EL (cell line): ENCODE results near the gene SETBP1.

Experiments used
- DNase-seq: peaks from one replicate; pipeline ENCODE4 v3.0.0-alpha.2; 2016

The SETBP1 gene

DNA sequence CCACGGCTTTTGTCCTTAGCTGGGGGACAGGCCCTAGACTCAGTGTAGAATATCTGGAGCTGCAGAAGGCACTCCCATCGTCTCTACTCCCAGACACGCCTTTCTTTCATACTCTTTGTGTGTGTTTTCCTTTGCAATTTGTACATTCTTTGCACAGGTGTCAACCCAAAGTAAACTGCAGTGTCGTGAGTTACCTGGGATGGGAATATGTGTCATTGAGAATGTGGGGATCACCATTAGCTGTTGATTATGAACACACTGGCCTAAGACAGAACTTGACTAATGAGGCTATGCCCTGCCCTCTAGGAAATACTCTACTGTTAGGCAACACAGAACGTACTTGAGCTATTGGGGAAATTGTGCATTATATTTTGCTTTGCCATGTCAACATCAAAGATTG, 233.3 kb downstream of the SETBP1 start:
- DNase-seq: no peak

DNA sequence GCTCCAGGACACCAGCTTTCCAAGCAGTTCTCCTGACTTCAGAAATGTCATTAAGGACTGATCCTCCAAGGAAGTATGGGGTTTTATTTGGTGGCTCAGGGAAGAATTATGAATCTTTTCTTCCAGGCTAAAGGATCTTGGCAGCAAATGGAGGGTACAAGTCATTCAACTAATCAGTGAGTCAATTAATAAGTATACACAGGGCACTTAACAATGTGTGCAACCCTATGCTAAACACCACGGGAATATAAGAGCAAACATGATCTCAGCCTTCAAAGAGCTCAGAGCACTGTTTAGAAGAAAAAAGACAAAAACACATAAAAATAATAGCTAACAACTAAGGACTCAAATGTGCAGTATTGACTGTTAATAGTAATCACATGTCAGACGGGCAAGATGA, 234.5 kb downstream of the SETBP1 start:
- DNase-seq: no peak

DNA sequence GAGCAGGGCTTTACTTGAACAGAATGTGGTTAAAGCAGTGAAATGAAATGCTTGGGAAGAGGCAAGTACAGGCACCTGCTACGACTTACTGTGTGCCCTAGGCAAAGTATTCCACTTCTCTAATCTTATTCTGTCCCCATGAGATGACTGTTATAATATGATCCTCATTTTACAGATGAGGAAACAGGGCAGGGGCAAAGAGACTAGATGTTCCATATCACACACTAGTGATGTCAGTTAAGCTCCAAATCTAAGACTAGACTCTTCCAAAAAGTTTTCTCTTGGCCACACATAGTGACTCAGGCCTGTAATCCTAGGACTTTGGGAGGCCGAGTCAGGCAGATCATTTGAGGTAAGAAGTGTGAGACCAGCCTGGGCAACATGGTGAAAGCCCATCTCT, 235.0 kb downstream of the SETBP1 start:
- no peak for DNase-seq

DNA sequence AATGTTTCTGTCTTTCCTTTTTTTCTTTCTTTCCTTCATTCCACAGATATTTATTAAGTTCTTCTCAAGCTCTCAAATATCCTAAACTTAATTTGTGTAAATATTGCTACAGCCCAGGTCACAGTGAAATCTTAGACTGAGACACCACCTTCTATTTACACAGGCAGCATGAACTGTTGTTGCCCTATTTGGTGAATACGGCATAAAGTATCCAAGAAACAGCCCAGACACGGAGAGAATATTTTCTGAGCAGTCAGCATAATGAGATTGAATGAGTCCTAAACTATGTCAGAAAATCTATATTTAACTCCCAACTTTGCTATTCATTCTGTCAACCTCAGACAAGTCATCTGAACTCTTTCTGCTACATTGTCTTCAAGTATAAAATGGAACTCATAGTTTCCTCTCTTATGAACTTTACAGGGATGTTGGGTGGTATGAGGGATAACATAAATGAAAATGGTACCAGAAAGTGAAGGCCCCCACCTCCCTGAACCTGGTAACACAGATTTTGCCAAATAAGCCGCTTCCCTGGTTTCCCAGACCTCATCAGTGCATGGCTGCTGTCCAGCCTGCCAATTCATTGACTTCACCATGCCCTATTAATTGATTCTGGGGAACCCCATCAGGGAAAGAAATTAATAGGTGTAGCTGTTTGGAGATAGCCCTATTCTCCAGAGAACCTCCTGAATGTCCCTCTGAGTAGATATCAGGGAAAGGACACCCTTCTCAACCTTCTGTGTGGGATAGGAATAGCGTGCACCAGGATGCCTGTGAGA, 235.9 kb downstream of the SETBP1 start:
- DNase-seq: no peak

DNA sequence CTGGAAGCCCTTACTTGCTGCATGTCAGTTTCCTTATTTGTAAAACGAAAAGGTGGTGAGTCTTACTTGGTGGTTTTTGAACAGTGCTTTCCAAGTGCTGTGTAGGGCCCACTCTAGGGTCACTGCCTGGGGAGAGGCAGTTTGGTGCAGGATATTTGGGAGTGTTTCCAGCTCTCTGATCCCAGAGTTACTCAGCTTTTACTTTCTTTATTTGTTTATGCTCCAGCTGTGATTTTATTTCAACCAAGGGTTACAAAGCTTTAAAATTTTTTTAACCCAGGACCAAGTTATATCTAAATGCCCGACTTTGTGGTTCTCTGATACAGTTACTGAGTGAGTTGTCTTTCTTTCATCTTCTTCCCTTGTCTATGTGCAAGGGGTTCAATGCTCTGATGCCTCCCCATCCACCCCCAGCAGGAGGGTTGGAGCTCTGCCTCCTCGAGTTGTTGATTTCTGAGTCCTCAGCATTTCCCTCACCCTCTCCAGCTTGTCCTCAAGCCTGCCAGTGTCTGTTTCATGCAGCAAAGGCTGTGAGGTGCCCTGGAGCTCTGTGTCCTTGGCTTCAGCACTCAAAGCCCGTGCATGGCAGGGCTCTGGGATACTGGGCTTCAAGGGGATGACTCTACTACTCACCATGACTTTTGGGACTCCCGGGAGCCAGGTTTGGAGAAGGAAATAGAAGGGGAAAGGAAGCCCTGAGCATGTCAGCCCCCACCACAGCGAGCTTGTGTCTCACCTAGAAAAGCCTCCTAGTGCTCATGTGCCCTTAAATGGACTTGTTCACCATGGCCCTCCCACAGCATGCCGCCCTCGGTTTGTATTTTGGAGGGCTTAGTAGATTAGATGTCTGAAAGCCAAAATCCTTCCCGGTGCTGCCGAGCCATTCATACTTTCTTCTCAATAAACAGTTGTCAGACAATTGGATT, 236.8 kb downstream of the SETBP1 start:
- DNase-seq: no peak

DNA sequence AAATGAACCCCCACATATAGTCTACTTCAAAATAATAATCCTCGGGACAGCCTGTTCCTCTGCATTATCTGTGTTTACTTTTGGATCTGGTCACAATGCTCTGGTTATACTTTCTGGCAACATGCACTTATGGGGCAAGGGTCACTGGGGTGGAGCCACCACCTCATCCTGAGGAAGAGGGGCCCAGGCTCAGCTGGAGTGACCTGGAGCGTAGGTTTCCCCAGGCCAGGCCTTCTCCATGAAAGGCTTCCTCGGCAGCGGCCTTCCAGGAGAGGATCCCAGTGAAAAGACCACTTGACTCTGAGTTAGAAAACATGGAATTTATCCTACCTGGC, 237.4 kb downstream of the SETBP1 start:
- no peak for DNase-seq

DNA sequence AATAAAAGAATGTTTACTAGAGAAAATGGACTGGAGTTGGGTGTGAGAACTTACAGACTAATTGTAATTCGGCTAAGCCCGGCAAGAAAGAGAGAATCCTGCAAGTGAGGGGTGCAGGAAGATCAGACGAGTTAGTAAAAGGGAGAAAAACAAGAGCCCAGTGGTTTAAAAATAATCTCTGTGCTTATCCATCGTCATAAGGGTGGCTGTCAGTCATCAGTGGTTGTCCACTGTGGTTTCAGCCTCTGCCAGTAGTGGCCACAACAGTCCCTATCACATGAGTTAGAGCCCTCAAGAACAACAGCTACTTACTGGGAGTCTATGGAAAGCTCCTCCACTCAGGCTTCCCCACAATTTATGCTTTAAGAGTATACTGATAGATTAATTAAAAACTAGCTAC, 239.8 kb downstream of the SETBP1 start:
- DNase-seq: no peak

DNA sequence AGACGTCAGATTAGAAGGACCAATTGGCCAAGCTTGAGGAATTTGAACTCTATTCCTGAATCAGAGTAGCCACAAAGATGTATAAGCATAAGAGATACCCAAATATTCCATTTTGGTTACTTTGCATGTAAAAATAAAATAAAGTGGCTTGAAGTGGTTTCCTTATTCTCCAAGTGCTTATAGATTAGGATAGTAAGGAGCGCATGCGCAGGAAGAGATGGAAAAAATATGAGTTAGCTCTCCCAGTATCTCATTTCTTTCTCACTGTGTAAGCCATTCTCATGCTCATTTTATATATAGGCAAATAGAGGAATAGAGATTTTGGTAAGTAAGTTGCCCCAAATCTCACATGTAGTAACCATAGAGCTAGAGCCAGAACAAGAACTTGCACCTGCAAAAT, 241.3 kb downstream of the SETBP1 start:
- no peak for DNase-seq

DNA sequence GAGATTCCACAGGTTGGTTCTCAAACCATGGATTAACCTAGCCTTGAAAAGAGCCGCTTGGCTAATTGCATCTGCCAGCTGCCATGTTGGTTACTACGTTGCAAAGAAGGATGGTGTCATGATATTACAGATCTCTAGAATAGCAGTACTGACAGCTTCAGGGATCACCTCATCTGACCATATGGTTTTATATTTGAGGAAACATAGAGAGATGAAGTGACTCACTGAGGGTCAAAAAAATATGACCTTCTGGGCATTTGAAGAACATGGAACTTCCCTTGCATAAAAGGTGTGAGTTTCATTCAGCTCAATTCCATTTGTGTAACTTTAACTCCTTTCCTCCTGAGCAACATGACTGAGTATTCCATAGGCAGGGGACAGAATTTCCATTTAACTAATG, 242.3 kb downstream of the SETBP1 start:
- no peak for DNase-seq

DNA sequence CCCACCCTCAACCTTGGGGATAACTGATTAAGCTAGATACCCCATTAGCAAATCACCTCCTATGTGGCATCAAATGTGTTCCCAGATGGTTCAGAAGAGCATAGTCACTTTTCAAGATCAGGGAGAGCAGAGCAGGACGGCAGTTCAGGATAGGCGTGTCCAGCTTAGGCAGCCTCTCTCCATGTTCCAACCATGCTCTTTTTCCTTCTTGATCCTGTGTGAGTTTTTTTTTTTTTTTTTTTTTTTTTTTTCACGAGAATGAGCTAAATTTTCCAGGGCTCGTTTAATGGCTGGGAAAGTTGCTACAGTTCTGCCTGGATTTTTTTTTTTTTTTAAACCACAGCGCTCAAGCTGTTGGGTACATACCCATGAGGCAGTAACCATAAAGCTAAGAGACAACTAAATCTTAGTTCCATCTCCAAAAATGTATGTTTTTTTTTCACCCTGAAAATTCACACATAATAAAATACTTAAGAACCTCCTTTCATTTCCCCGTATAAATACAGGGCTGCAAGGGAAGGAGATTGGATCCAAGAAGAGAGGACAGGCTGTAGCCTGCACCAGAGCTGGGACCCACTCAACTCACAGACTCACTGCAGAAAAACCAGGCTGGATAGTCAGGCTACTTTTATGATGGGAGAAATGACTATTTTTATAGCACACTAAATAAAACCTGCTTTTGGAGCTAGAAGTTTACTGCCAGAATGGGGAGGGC, 244.3 kb downstream of the SETBP1 start:
- no peak for DNase-seq

DNA sequence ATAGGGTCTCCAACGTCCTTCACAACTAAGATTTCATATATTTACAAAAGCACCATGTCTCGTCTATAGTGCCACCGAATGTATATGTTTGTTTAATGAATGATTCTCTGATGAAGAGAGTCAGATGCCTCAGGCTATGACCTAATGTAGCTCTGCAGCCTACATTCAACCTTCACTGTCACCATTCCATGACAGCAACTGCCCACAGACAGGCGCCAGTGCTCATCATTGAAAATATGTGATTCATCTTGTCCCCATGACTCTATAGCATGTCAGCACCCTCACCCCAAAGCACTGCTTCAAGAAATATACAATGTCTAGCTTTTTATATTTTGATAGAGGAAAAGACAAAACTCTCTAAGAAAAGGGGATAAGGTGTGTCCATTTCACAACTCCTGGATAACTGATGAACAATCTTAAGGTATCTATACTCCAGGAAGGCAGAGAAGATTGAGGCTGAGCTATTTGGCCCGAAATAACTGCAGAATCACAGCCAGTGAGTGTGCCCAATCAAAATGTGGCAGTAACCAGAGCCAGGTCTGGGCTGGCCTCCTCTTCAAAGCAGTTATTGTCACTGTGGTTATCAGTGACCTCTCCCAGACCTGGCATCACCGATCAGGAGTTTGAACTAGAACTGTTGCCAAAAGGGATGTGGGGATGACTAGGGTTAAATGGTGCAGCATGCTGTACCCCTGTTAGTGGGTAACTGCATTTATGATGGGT, 246.6 kb downstream of the SETBP1 start:
- DNase-seq: peak; percentile 42

DNA sequence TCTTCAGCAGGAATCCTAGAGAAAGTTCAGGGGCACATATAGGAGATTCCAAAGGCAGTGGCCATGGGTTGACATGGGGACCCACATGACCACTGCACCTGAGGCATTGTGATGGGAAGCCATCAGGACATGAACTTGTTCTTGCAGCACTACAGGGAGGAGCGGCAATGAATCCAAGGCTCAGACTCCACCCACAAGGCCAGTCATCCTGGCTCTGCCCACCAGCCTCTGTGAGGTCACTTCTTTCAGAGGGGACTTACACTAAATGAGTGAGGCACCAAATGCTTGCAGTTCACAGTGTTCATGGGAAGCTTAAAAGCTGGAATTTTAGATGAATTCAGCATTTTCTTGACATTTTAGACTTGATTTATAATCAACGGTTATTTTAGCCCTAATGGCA, 254.2 kb downstream of the SETBP1 start:
- DNase-seq: no peak

DNA sequence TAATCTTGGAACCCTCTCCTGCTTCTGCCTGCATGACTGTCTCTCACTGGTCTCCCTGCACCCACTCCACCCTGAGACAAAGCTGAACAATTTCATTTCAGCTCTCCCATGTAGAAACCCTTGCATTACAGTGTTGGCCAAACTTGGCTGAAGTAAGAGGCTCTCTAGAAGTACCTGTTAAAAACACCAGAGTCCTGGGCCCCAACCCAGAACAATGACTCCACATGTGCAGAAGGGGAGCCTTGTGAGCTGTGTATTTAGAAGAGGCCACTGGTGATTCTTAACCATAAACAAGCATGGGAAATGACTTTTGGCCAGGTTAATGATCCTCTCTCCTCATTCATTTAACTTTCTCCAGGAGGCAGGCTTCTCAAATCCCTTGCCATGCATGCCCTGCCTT, 254.8 kb downstream of the SETBP1 start:
- DNase-seq: no peak

DNA sequence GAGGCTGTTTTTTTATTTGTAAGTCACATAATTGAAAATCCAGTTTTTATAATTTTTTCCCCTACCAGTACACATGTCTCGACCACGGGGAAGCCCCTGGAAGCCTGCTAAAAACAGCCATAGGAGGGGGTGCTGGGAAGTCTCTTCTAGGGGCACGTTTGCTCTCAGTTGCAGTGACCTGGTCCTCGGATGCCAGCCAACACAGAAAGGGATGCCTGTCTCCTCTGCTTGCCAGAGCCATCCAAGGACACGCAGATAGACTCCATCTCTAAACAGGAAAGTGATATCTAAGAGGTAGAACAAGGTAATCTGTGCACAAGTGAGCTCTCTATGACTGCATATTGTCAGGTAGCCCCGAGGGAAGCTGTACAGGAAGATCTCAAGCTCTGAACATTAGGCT, 255.8 kb downstream of the SETBP1 start:
- DNase-seq: no peak

DNA sequence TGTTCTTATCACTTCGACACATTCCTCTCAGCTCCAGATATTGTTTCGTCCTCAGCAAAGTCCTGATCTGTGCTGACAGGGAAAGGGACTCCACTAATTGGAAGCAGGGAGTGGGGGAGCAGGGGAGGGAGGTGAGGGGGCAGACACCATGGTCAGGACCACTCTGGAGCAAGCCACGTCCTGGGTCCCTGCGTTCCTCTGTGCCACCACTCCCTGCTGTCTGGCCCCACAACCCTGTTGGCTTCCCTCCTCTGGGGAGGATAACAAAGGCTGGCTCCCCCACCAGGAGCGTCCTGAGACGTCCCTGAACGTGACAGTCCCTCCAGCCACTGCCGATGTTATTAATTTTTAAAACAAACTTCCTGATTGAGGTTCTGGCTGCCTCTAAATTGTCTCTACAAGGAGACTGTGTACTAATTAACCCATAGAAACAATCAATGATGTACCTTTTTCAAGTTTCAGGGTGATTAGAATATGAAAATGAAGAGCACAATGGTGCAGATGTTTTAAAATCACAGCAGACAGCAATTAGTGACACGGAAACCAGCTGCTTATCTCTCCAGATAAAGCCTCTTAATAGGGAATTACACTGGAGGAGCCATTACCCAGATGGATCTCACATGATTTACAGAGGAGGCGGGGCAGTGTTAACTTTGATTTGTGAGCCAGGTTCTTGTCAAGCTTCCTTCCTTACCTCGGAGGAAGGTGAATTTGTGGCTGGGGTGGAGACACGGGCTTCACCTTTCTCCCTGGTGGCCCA, 257.5 kb downstream of the SETBP1 start:
- no peak for DNase-seq

DNA sequence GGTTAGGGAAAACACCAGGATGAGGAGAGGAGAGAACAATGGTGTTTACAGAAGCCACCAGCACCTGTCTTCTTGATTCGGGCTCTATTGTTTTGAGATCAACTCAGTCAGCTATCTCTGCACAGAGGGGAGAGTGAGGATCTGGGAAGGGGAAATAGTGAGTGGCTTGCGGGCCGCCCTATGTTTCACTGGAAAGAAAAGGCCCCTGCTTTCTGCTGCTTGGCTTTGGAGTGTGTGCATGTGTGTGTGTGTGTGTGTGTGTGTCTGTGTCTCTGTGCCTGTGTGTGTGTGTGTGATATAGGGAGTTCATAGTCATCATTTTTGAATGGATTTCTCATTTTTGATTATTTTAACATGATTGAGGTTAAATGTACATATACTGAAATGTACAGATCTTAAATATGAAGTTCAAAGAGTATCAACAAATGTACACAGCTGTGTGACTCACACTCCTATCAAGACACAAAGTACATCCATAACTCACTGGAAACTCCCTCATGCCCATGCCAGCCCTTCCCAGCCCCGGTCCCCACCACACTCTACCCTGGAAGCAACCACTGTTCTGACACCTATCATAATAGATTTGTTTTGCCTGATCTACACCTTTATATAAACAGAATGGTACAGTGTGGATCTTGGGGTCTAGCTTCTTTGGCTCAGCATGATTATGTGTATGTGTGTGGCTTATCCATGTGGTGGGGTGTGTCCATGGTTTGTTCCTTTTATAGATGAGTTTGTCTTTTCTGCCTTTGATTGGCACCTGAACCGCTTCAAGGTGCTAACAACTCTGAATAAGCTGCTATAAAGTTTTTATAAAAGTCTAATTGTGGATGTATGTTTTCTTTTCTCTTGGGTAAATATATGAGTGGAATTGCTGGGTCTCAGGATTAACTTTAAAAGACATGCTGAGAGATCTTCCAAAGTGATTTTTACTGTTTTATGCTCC, 258.3 kb downstream of the SETBP1 start:
- no peak for DNase-seq

DNA sequence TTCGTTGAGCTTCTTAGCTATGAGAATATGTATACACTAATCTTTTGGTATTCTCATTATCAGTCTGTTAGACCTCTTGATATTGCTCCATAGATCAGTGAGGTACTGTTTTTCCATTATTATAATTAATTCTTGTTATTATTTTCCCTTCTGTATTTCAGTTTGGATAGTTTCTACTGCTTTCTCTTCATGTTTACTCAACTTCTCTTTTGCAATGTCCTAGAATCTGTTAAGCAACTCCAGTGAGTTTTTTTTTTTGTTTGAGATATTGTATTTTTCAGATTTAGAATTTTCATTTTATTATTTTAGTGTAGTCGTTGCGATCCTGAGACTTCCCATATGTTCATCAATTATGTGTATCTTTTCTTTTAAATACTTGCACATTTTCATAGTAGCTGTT, 260.8 kb downstream of the SETBP1 start:
- no peak for DNase-seq

DNA sequence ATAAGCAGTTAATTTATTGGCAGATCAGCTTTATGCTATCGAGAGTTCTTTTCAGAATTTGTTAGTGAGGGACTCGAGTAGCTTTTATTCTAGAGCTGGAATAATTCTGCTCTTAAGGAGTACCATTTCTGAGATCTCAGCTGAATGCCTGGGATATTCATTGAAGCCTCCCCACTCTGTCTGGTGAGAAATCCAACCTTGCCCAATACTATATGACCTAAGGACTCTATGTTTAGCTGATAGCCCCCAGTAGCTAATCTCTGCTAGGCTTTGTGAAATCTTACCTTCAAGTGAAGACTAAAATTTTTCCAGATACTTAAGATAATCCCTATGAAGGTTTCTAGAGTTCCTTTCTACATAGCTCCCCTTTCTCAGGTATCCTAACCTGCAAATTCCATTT, 261.4 kb downstream of the SETBP1 start:
- no peak for DNase-seq

DNA sequence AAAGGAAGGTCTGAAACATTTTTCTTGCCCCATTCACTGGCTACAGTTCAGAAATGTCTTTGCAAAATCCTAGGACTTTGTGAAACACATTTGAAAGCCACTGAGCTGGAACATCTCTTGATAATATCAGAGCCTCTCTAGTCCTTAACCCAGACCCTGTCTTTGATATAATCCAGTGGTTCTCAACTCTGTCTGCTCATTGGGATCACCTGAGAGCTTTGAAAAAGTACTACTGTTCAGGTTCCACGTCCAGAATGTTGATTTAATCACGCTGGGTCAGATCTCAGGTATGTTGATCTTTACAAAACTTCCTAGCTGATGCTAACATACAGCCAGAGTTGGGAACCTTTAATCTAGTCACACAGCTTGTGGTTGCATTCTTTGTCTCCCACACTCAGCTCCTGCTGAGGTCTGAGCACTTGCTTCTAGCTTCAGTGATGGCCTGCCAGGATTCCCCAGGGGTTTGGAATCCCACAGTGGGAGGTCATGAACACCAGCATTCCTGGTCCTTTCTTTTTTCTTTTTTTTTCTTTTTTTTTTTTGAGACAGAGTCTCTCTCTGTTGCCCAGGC, 262.7 kb downstream of the SETBP1 start:
- peak; percentile 35 for DNase-seq

DNA sequence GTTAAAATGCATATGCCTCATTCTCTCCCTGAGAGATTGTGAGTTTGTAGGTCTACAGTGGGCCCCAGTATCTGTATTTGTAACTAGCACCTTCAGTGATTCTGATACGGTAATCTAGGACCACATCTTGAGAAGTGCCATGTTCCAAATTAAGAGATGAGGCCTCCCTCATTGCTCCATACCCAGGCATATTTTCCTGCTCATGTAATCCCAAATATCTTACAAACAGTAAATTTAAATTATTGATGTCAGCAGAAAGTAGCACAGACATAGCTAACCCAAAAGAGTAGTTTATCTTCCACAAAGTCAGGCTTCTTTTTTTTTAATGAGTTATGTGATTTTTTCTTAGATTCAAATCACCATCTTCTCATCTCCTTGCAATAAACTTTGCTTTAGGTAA, 263.8 kb downstream of the SETBP1 start:
- DNase-seq: no peak
